H1 (cell line): ENCODE results near the gene DENND5B. TPM values are rescaled to one million over a fixed set of nuclear protein-coding genes. Genes with fewer than 3 reads are reported as not detected.

Source experiments
- HDAC2 ChIP-seq, 2 experiments: fragments of 300-600 bp in 1 of 2; sonication (generic) in 1 of 2; IDR thresholded peaks; 2 replicates each; pipeline ENCODE4 v1.6.1; 2011 to 2012; ENCODE audit warnings: low read depth in 2 of 2, low read length in 2 of 2, mild to moderate bottlenecking in 2 of 2, moderate library complexity in 2 of 2, borderline replicate concordance in 1 of 2, inconsistent platforms in 1 of 2
- POLR2A ChIP-seq, 2 experiments: IDR thresholded peaks; 1 replicate in 1 of 2; 2 replicates in 1 of 2; pipeline ENCODE4 v1.6.1; 2011; ENCODE audit warnings: low read depth in 2 of 2, low read length in 2 of 2, mild to moderate bottlenecking in 2 of 2; ENCODE audit errors: control extremely low read depth in 1 of 2
- polyA plus RNA-seq, 7 experiments: library from polyadenylated mRNA; depleted of rRNA in 3 of 7; stranded (reverse) in 5 of 7; unstranded in 2 of 7; fragments of >200 nt in 5 of 7; fragments of 200-250 nt in 2 of 7; gene quantifications; 1 replicate in 5 of 7; 2 replicates in 1 of 7; 4 replicates in 1 of 7; pipeline versions ENCODE4 v1.2.1 to v1.2.3, GENCODE V29; 2011 to 2013; ENCODE audit warnings: missing spikeins in 2 of 7, mixed read lengths in 2 of 7
- total RNA-seq: library from RNA; stranded (reverse); fragmentation: NEBNext Ultra II Directional; extraction: Animal tissue kit (Norgen Biotek cat#: 25700); gene quantifications from 2 replicates; pipeline ENCODE4 v1.2.1, GENCODE V29; 2021

DENND5B gene
- total and polyA plus RNA-seq, 2 of the 8 experiments (the other 6 are each of a cell fraction or from before 2014, with no cell fraction given), result 13.4 to 20.2 TPM

GRCh38 chr12:31594681-31595080 is 3.7 kb upstream of the DENND5B start (continued):
- no peak for TF ChIP-seq HDAC2 (IDR thresholded peaks at IDR 0.05; ENCODE audit: borderline replicate concordance in 1 of 2, low read depth in 2 of 2, low read length in 2 of 2)
- TF ChIP-seq POLR2A (IDR thresholded peaks at IDR 0.05; ENCODE audit: control extremely low read depth in 1 of 2, low read depth in 2 of 2, low read length in 2 of 2), result no peak
